Osteocyte (in vitro differentiated cells): ENCODE measurements around the gene CTBP2. TPM values are rescaled to one million over a fixed set of nuclear protein-coding genes. Genes with fewer than 3 reads are reported as not detected.

Experiments
- DNase-seq: peaks from one replicate; pipeline ENCODE4 v3.0.0; 2021; ENCODE audit warnings: mixed read lengths; ENCODE audit not compliant: unreplicated experiment; ENCODE audit errors: extremely low spot score
- H3K27ac Mint-ChIP-seq: one replicate; pipeline ENCODE4 v1.8.0; 2021; ENCODE audit warnings: mild to moderate bottlenecking, mixed read lengths; ENCODE audit not compliant: unreplicated experiment
- H3K27me3 Mint-ChIP-seq: one replicate; pipeline ENCODE4 v1.8.0; 2021; ENCODE audit warnings: mixed read lengths; ENCODE audit not compliant: unreplicated experiment
- H3K36me3 Mint-ChIP-seq: one replicate; pipeline ENCODE4 v1.8.0; 2021; ENCODE audit warnings: mixed read lengths; ENCODE audit not compliant: unreplicated experiment
- H3K4me1 Mint-ChIP-seq: one replicate; pipeline ENCODE4 v1.8.0; 2021; ENCODE audit warnings: mixed read lengths; ENCODE audit not compliant: unreplicated experiment
- H3K4me3 Mint-ChIP-seq: one replicate; pipeline ENCODE4 v1.8.0; 2021; ENCODE audit warnings: mild to moderate bottlenecking, moderate library complexity, mixed read lengths; ENCODE audit not compliant: unreplicated experiment
- H3K9me3 Mint-ChIP-seq: one replicate; pipeline ENCODE4 v1.8.0; 2021; ENCODE audit warnings: mixed read lengths; ENCODE audit not compliant: unreplicated experiment
- total RNA-seq: library from RNA; stranded (reverse); gene quantifications from 2 replicates; pipeline ENCODE4 v1.2.1, GENCODE V29; 2021
- TF ChIP-seq, protein P1 (sequence below): fragments of 200-600 bp; sonication (generic); IDR thresholded peaks from 2 replicates; pipeline ENCODE4 v1.5.0; 2021; ENCODE audit warnings: antibody characterized with exemption, mild to moderate bottlenecking, moderate library complexity

The CTBP2 gene
- total RNA-seq, 1 donor from 2014 or later, result 125 TPM

DNA sequence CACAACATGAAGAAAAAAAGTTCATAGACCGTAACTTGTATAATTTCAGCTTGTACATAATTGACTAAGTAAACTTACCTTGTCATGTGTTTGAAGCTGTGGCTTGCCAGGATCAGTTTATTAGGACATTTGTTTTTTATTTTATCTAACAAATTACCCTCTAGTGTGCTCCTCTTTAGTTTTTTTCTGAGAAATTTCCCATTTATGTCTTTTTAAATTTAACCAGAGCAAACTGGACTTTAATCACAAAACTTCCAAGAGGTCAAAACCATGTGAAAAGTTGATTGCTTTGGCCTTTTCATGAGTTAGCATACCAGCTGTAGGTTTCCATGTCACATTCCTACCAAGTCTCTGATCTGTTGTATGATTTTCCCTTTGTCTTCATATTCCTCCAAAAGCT, 176.0 kb downstream of the CTBP2 start:
- Mint-ChIP-seq H3K4me1 (peaks cover 3% of the 10 kb centered on the region), H3K4me3 (no peak overlapping the region), H3K9me3 (no peaks in the 10 kb centered on the region), H3K36me3 (peaks cover 61% of the 10 kb centered on the region), H3K27ac (no peak overlapping the region), H3K27me3 (no peaks in the 10 kb centered on the region)
- TF ChIP-seq, protein P1, sequence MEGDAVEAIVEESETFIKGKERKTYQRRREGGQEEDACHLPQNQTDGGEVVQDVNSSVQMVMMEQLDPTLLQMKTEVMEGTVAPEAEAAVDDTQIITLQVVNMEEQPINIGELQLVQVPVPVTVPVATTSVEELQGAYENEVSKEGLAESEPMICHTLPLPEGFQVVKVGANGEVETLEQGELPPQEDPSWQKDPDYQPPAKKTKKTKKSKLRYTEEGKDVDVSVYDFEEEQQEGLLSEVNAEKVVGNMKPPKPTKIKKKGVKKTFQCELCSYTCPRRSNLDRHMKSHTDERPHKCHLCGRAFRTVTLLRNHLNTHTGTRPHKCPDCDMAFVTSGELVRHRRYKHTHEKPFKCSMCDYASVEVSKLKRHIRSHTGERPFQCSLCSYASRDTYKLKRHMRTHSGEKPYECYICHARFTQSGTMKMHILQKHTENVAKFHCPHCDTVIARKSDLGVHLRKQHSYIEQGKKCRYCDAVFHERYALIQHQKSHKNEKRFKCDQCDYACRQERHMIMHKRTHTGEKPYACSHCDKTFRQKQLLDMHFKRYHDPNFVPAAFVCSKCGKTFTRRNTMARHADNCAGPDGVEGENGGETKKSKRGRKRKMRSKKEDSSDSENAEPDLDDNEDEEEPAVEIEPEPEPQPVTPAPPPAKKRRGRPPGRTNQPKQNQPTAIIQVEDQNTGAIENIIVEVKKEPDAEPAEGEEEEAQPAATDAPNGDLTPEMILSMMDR, result no peak
- DNase-seq, result no peak

DNA sequence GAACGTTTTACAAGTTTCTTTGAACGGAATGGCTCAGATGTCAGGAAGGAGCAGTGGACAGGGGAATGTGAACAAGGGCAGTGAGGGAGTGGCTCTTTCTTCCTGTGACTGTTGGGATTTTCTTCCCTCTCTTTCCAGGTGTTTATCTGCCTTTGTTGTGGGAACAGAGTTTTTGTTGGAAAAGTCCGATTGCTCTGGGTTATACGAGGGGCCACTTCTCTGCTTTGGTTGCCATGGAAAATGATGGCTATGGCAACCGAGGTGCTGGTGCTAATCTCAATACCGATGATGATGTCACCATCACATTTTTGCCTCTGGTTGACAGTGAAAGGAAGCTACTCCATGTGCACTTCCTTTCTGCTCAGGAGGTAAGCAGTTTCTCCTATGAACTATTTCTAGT, 177.0 kb downstream of the CTBP2 start:
- no peaks in the 10 kb centered on the region for H3K9me3 Mint-ChIP-seq
- no peaks in the 10 kb centered on the region for H3K27me3 Mint-ChIP-seq
- H3K27ac Mint-ChIP-seq, result no peak overlapping the region
- no peak for DNase-seq
- H3K36me3 Mint-ChIP-seq, result peaks cover 54% of the 10 kb centered on the region
- peaks cover under 1% of the 10 kb centered on the region for H3K4me1 Mint-ChIP-seq
- TF ChIP-seq, protein P1, result no peak
- no peak overlapping the region for H3K4me3 Mint-ChIP-seq

DNA sequence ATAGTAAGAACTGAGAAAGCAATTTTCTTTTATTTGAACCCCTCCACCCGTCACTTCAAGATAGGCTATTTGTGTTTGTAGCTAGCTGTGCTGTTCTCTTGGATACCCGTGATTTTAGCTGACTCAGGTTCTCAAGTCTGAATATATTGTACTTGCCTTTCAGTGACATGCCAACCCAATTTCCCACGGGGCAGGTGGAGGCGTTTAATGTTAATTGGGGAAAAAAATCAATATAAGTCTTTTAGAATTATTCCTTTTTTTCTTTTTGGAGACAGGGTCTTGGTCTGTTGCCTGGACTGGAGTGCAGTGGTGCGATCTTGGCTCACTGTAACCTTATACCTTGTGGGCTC, 182.0 kb downstream of the CTBP2 start:
- no peaks in the 10 kb centered on the region for H3K27me3 Mint-ChIP-seq
- H3K27ac Mint-ChIP-seq, result peak overlapping the region; percentile 42
- no peak overlapping the region for H3K4me3 Mint-ChIP-seq
- DNase-seq, result no peak
- no peaks in the 10 kb centered on the region for H3K9me3 Mint-ChIP-seq
- H3K36me3 Mint-ChIP-seq, result peaks cover 34% of the 10 kb centered on the region
- TF ChIP-seq, protein P1, result no peak
- H3K4me1 Mint-ChIP-seq, result peaks cover 9% of the 10 kb centered on the region

DNA sequence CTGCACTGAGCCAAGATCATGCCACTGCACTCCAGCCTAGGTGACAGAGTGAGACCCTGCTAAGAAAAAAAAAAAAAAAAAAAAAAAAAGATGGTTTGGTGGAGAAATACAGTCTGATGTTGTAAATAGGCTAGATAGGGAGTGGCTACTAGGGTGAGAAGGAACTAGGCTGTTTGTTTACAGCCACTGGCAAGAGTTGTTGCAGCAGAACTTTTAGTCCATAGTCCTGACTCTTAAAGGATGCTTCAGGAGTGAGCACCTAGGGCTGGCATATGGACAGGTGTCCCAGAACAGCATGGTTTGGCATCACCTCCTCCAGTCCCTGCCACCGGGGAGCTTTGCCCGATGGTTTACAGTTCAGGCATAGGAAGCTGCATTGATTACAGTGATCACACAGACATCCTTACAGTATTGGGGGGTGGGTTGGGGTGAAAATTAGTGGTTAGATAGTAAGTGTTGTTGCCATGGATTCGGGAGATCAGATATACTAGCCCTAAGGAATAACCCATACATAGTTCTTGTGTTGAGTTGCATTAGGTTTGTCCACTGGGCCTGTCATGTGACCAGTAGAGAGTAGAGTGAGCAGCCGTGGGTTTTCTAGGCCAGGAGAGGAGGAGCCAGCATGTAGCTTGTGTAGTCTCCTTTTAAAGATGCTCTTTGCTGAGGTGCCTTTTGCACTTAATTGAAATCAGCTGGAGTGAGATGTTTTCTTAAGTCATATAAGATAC, 182.6 kb downstream of the CTBP2 start:
- no peak for DNase-seq
- Mint-ChIP-seq H3K9me3 (no peaks in the 10 kb centered on the region), H3K36me3 (peaks cover 30% of the 10 kb centered on the region), H3K4me1 (peaks cover 9% of the 10 kb centered on the region), H3K27ac (peak overlapping the region; percentile 42), H3K27me3 (no peaks in the 10 kb centered on the region), H3K4me3 (no peak overlapping the region)
- TF ChIP-seq, protein P1, result no peak

DNA sequence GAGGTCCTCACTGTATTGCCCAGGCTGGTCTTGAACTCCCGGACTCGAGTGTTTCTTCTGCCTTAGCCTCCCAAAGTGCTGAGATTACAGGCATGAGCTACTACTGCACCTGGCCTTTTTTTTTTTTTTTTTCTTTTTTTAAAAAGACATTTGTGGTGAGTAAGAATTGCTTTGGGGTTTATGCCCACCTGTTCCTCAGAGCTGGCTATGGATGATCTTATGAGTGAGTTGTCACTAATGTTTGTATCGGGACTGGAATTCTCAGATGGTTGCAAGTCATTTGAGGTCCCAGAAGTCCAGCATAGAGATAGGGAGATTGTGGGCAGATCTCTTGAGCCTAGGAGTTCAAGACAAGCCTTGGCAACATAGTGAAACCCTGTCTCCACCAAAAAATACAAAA, 183.2 kb downstream of the CTBP2 start:
- DNase-seq, result no peak
- TF ChIP-seq, protein P1, result no peak
- Mint-ChIP-seq H3K27ac (peak overlapping the region; percentile 42), H3K9me3 (no peaks in the 10 kb centered on the region), H3K4me1 (peaks cover 9% of the 10 kb centered on the region), H3K4me3 (no peak overlapping the region), H3K36me3 (peaks cover 29% of the 10 kb centered on the region), H3K27me3 (no peaks in the 10 kb centered on the region)
